Lower lobe of right lung (tissue), 2 donors: ENCODE data around the gene KIF26B. TPM values are rescaled to one million over a fixed set of nuclear protein-coding genes. Genes with fewer than 3 reads are reported as not detected.
"Not testable (repeated sequence)": the region's sequence is repeated elsewhere in the genome, so short reads cannot be mapped to it uniquely, and the experiment has no call there.

Source experiments
- ATAC-seq, 2 donors: fragments of 200-7000 bp; cut with Tn5 transposase; one replicate each; pipeline ENCODE4 v1.9.1; 2020 to 2022; ENCODE audit warnings: mild to moderate bottlenecking in 2 of 2, moderate library complexity in 2 of 2
- DNase-seq: peaks from one replicate; pipeline ENCODE4 v3.0.0-alpha.2; 2020
- H3K27ac ChIP-seq: fragments of 200-600 bp; one replicate; pipeline ENCODE4 v1.8.0; 2022
- H3K27me3 ChIP-seq: fragments of 200-600 bp; one replicate; pipeline ENCODE4 v1.8.0; 2022; ENCODE audit warnings: low read depth
- H3K36me3 ChIP-seq: fragments of 200-600 bp; one replicate; pipeline ENCODE4 v1.8.0; 2022; ENCODE audit warnings: mild to moderate bottlenecking
- H3K4me1 ChIP-seq: fragments of 200-600 bp; one replicate; pipeline ENCODE4 v1.8.0; 2022
- H3K4me3 ChIP-seq: fragments of 200-600 bp; one replicate; pipeline ENCODE4 v1.8.0; 2022; ENCODE audit warnings: mild to moderate bottlenecking
- H3K9me3 ChIP-seq: fragments of 200-600 bp; one replicate; pipeline ENCODE4 v1.8.0; 2022
- CTCF ChIP-seq: fragments of 200-600 bp; IDR thresholded peaks from one replicate; pipeline ENCODE4 v1.8.0; 2022; ENCODE audit warnings: antibody characterized with exemption, mild to moderate bottlenecking
- intact Hi-C: fragments of 100-400 bp; cut with DNase I; formaldehyde crosslinking; loops from one replicate; pipeline ENCODE4 v1.11.0; 2022
- total RNA-seq: library from RNA; stranded (reverse); fragmentation: NEBNext Ultra II Directional; extraction: Animal tissue kit (Norgen Biotek cat#: 25700); gene quantifications from one replicate; pipeline ENCODE4 v1.2.1, GENCODE V29; 2021
- donor health status: DM: no; HTN: yes; CAD: no; lungs with severe emphysema.

The KIF26B gene
- total RNA-seq, 1 donor from 2014 or later, result 1.2 TPM

DNA sequence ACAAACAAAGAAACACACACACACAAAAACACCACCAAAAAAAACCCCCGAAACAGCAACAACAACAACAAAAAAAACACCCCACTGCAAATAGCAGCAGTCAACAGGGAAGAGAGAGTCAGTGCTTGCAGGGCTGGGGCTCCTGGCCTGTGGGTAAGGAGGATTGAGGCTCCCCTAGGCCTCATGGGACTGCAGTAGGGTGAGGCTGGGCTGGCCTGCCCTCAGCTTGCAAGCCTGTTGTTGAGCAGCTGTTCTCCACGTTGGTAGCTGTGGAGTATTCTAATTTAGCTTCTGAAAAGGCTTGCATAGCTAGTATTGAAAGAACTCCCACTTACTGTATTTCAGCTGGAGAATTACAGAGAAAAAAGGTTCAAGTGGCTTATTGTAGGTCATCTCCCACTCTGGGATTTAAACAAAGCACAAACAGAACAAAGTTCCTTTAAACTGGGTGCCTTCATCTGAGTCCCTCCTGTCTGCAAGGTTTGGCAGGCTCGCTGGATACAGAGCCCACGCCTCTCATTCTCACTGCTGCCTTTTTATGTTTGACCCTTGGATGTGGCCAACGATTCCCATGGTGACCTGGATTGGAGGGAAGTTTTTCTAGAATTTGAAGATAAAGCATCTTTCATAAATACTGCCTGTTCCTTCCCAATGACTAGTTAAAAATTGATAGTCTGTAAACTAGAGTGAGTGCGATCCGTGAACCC lies 247.2 kb downstream of the KIF26B start:
- no peak for TF ChIP-seq CTCF
- Histone ChIP-seq H3K27ac (no peak overlapping the region), H3K4me1 (no peaks in the 10 kb centered on the region), H3K27me3 (no peaks in the 10 kb centered on the region), H3K36me3 (no peaks in the 10 kb centered on the region), H3K9me3 (no peaks in the 10 kb centered on the region), H3K4me3 (no peak overlapping the region)
- intact Hi-C loops, result no loop called here
- ATAC-seq (no peak), DNase-seq (no peak)

DNA sequence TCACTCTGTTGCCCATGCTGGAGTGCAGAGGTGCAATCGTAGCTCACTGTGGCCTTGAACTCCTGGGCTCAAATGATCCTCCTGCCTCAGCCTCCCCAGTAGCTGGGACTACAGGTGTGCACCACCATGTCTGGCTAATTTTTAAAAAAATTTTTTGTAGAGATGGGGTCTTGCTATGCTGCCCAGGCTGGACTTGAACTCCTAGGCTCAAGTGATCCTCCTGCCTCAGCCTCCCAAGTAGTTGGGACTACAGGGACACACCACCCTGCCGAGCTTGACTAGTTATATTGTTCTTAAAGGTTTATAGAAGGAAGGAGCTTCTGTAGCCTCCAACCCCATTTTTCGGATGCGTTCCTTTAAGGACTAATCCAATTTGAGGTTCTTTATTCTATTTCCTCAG lies 248.2 kb downstream of the KIF26B start:
- intact Hi-C loops, result not testable (repeated sequence)

GRCh38 chr1:245404527-245404926 lies 249.7 kb downstream of the KIF26B start:
- no peak for TF ChIP-seq CTCF

More for the DNA sequence above, 248.2 kb downstream of the KIF26B start:
- H3K36me3 ChIP-seq, DNase-seq, H3K27me3 ChIP-seq, ATAC-seq, H3K4me1 ChIP-seq, H3K4me3 ChIP-seq, H3K27ac ChIP-seq, H3K9me3 ChIP-seq: not testable (repeated sequence)

GRCh38 chr1:245404952-245405351 lies 250.2 kb downstream of the KIF26B start:
- H3K27ac ChIP-seq, result no peak overlapping the region
- no peaks in the 10 kb centered on the region for H3K4me1 ChIP-seq
- H3K27me3 ChIP-seq, result no peaks in the 10 kb centered on the region
- no peak overlapping the region for H3K4me3 ChIP-seq
- ATAC-seq (no peak), DNase-seq (no peak)
- no peak for TF ChIP-seq CTCF
- no peaks in the 10 kb centered on the region for H3K36me3 ChIP-seq
- no peaks in the 10 kb centered on the region for H3K9me3 ChIP-seq
- intact Hi-C loops, result no loop called here

More at GRCh38 chr1:245404527-245404926, 249.7 kb downstream of the KIF26B start:
- Histone ChIP-seq H3K9me3 (no peaks in the 10 kb centered on the region), H3K4me3 (no peak overlapping the region), H3K4me1 (no peaks in the 10 kb centered on the region), H3K27ac (no peak overlapping the region), H3K36me3 (no peaks in the 10 kb centered on the region), H3K27me3 (no peaks in the 10 kb centered on the region)
- ATAC-seq, result no peak
- DNase-seq, result no peak
- intact Hi-C loops, result no loop called here

- Histone ChIP-seq H3K36me3 (no peaks in the 10 kb centered on the region), H3K27me3 (no peaks in the 10 kb centered on the region), H3K4me3 (no peak overlapping the region), H3K9me3 (no peaks in the 10 kb centered on the region), H3K27ac (no peak overlapping the region), H3K4me1 (no peaks in the 10 kb centered on the region)
- intact Hi-C loops, result no loop called here
- ATAC-seq, result no peak
- TF ChIP-seq CTCF, result no peak
- DNase-seq, result no peak
Observed at GRCh38 chr1:245406426-245406825, 251.6 kb downstream of the KIF26B start.

GRCh38 chr1:245407983-245408382 lies 253.2 kb downstream of the KIF26B start:
- no peak for TF ChIP-seq CTCF
- H3K36me3 ChIP-seq, result no peaks in the 10 kb centered on the region
- H3K4me1 ChIP-seq, result no peaks in the 10 kb centered on the region
- no peak overlapping the region for H3K4me3 ChIP-seq
- H3K27ac ChIP-seq, result no peak overlapping the region
- H3K27me3 ChIP-seq, result no peaks in the 10 kb centered on the region
- no peak for ATAC-seq
- no peak for DNase-seq
- intact Hi-C loops, result no loop called here
- no peaks in the 10 kb centered on the region for H3K9me3 ChIP-seq
